ENCODE results near the gene SMYD3. TPM values are rescaled to one million over a fixed set of nuclear protein-coding genes. Genes with fewer than 3 reads are reported as not detected.

The SMYD3 gene
- total RNA-seq, 4 donors from 2014 or later, result 11.6 to 26.9 (median 18.3) TPM

DNA sequence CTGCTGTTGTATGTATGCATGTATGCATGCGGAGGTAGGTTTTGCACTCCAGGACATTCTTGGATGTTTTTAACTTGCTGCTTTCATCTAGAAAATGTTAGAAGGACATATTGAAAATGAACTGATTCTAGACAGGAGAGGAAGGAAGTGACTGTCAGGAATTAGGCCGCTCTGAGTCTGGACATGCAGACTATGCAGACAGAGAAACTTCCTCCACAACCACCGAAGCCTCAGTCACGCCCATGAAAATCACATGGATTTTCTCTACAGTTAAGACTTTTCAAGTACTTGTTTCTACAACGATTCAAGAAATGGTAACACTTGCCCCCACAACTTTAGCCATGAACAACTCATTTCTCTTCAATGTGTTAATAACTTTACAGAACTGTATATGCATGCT lies 211.1 kb downstream of the SMYD3 start:
- no peak for ATAC-seq
- Histone ChIP-seq H3K27ac (no peak overlapping the region), H3K9me3 (no peaks in the 10 kb centered on the region), H3K4me1 (no peaks in the 10 kb centered on the region), H3K36me3 (no peaks in the 10 kb centered on the region), H3K27me3 (no peaks in the 10 kb centered on the region), H3K4me3 (no peak overlapping the region)
- 58 to 82% methylated on average over 5 of the region's 5 CpGs for WGBS, 2 donors (ENCODE audit: low coverage in 1 of 2)
- TF ChIP-seq, protein P1, sequence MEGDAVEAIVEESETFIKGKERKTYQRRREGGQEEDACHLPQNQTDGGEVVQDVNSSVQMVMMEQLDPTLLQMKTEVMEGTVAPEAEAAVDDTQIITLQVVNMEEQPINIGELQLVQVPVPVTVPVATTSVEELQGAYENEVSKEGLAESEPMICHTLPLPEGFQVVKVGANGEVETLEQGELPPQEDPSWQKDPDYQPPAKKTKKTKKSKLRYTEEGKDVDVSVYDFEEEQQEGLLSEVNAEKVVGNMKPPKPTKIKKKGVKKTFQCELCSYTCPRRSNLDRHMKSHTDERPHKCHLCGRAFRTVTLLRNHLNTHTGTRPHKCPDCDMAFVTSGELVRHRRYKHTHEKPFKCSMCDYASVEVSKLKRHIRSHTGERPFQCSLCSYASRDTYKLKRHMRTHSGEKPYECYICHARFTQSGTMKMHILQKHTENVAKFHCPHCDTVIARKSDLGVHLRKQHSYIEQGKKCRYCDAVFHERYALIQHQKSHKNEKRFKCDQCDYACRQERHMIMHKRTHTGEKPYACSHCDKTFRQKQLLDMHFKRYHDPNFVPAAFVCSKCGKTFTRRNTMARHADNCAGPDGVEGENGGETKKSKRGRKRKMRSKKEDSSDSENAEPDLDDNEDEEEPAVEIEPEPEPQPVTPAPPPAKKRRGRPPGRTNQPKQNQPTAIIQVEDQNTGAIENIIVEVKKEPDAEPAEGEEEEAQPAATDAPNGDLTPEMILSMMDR (IDR thresholded peaks at IDR 0.05), result no peak
- TF ChIP-seq POLR2AphosphoS5 (IDR thresholded peaks at IDR 0.05) (no peak), POLR2A (IDR thresholded peaks at IDR 0.05) (no peak), EP300 (IDR thresholded peaks at IDR 0.05) (no peak)

- TF ChIP-seq POLR2AphosphoS5 (IDR thresholded peaks at IDR 0.05), result no peak
- TF ChIP-seq, protein P1 (IDR thresholded peaks at IDR 0.05), result no peak
- TF ChIP-seq POLR2A (IDR thresholded peaks at IDR 0.05), result no peak
- no peak for TF ChIP-seq EP300 (IDR thresholded peaks at IDR 0.05)
- H3K9me3 ChIP-seq, result no peaks in the 10 kb centered on the region
- WGBS, 2 donors (ENCODE audit: low coverage in 1 of 2), result 87 to 94% methylated on average over 2 of the region's 2 CpGs
- no peaks in the 10 kb centered on the region for H3K27me3 ChIP-seq
- H3K36me3 ChIP-seq, result no peaks in the 10 kb centered on the region
- H3K4me3 ChIP-seq, result no peak overlapping the region
- H3K27ac ChIP-seq, result no peak overlapping the region
- no peaks in the 10 kb centered on the region for H3K4me1 ChIP-seq
- ATAC-seq, result no peak
These were observed 211.7 kb downstream of the SMYD3 start for GRCh38 chr1:246295340-246295739.

DNA sequence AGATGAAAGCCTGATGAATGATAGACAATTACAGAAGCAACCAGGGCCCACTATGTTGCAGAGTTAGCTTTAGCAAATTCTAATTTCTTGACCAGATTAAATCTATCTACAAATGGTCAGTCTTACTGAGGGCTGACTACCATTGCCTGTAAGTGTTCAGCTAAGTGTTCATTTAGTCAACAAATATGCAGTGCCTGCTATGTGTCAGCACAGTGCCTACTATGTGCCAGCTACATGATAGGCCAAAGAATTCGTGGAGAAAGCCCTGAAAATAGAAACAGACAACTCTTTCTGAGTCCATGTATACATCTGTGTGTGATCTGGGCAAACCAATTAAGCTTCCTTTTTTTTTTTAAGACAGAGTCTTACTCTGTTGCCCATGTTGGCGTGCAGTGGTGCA lies 212.8 kb downstream of the SMYD3 start:
- Histone ChIP-seq H3K9me3 (no peaks in the 10 kb centered on the region), H3K4me1 (no peaks in the 10 kb centered on the region), H3K36me3 (no peaks in the 10 kb centered on the region), H3K27ac (no peak overlapping the region), H3K4me3 (no peak overlapping the region), H3K27me3 (no peaks in the 10 kb centered on the region)
- TF ChIP-seq POLR2AphosphoS5 (IDR thresholded peaks at IDR 0.05), result no peak
- TF ChIP-seq EP300 (IDR thresholded peaks at IDR 0.05), result no peak
- TF ChIP-seq, protein P1 (IDR thresholded peaks at IDR 0.05), result no peak
- TF ChIP-seq POLR2A (IDR thresholded peaks at IDR 0.05), result no peak
- WGBS, 2 donors (ENCODE audit: low coverage in 1 of 2), result 75 to 86% methylated on average over 1 to 2 of the region's 2 CpGs
- no peak for ATAC-seq

DNA sequence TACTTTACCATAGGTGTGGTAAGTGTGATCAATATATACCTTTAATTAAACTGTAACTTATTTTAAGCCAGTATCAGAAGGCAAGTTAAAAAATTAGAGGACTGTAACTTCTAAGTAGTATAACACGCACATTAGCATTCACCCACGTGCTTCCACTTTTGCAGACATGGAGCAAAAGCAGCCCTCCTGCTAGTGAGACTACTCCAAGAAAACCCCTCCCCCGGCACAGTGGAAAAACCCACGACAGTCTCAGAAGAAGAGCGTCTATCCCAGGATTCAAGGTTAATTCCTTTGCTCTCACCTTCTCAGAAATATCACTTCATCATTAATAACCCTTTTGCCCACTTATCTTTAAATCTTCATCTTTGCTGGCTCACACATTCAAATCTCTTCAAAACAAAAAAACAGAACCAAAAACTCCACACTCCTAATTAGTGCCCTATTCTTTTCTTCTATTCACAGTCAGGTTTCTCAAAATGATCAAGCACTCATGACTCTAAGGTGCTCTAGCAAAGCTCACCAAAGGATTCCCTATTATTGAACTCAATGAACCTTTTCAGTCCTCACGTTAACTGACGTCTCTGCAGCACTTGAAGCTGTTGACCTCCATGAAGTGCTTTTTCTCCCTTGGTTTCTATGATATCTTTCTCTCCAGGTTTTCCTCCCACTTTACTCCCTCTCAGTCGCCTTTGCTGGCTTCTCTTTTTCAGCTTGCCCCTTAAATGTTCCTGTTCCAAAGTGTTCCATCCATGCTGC lies 213.5 kb downstream of the SMYD3 start:
- Histone ChIP-seq H3K4me1 (no peaks in the 10 kb centered on the region), H3K27ac (no peak overlapping the region), H3K27me3 (no peaks in the 10 kb centered on the region), H3K4me3 (no peak overlapping the region), H3K9me3 (no peaks in the 10 kb centered on the region), H3K36me3 (no peaks in the 10 kb centered on the region)
- WGBS, 2 donors (ENCODE audit: low coverage in 1 of 2), result 85 to 91% methylated on average over 5 to 8 of the region's 8 CpGs
- TF ChIP-seq POLR2AphosphoS5 (IDR thresholded peaks at IDR 0.05) (no peak), POLR2A (IDR thresholded peaks at IDR 0.05) (no peak), EP300 (IDR thresholded peaks at IDR 0.05) (no peak)
- TF ChIP-seq, protein P1 (IDR thresholded peaks at IDR 0.05), result no peak
- no peak for ATAC-seq

DNA sequence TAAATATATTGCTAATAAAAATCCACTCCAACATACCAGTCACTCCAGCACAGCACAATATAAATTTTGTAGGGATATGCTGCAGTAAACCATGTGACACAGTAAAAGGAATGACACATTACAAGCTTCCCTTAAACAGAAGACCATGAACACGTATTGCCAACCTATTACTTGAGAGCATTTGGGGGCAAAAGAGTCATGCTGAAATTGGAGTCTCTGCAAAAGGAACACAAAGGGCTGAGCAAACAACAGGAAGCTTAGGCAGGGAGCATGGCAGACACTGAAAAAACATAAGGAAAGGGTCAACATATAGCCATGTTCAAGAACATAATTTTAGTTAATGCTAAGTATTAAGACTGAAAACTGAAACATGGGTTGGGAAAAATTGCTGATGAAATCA lies 214.5 kb downstream of the SMYD3 start:
- no peak for ATAC-seq
- TF ChIP-seq POLR2A (IDR thresholded peaks at IDR 0.05), result no peak
- no peak for TF ChIP-seq POLR2AphosphoS5 (IDR thresholded peaks at IDR 0.05)
- TF ChIP-seq, protein P1 (IDR thresholded peaks at IDR 0.05), result no peak
- TF ChIP-seq EP300 (IDR thresholded peaks at IDR 0.05), result no peak
- WGBS, 2 donors (ENCODE audit: low coverage in 1 of 2), result 86% methylated on average over 1 of the region's 1 CpG; no CpG with 5 or more reads in 1 of the 2 donors
- H3K36me3 ChIP-seq, result no peaks in the 10 kb centered on the region
- H3K27me3 ChIP-seq, result no peaks in the 10 kb centered on the region
- no peaks in the 10 kb centered on the region for H3K9me3 ChIP-seq
- no peak overlapping the region for H3K27ac ChIP-seq
- H3K4me1 ChIP-seq, result no peaks in the 10 kb centered on the region
- no peak overlapping the region for H3K4me3 ChIP-seq

Data from gastroesophageal sphincter (tissue), 4 donors.